ENCODE results near the gene ZNF329.

DNA sequence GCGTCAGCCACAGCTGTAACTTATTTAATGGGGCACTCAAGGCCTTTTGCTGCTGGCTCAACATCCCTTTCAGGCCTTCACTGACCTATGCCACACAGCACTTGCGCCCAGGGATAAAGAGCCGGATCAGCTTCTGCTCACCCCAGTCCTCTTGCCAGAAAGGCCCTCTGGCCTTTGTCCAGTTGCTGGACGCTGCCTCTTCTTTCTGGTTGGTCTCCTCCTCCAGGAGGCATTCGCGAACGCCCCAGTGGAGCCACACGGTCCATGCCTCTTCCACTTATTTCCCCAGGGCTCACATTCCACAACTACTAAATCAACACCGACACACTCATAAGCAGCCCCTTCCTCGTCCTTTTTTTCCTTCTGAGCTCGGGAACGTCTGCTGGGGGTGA lies 3.7 kb upstream of the ZNF329 start:
- TF ChIP-seq, protein P1, sequence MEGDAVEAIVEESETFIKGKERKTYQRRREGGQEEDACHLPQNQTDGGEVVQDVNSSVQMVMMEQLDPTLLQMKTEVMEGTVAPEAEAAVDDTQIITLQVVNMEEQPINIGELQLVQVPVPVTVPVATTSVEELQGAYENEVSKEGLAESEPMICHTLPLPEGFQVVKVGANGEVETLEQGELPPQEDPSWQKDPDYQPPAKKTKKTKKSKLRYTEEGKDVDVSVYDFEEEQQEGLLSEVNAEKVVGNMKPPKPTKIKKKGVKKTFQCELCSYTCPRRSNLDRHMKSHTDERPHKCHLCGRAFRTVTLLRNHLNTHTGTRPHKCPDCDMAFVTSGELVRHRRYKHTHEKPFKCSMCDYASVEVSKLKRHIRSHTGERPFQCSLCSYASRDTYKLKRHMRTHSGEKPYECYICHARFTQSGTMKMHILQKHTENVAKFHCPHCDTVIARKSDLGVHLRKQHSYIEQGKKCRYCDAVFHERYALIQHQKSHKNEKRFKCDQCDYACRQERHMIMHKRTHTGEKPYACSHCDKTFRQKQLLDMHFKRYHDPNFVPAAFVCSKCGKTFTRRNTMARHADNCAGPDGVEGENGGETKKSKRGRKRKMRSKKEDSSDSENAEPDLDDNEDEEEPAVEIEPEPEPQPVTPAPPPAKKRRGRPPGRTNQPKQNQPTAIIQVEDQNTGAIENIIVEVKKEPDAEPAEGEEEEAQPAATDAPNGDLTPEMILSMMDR (conservative IDR thresholded peaks at IDR 0.05; ENCODE audit: low read depth, low read length): no peak
- no peak for TF ChIP-seq EZH2 (IDR thresholded peaks at IDR 0.05; ENCODE audit: low read length, unreplicated experiment)

Measured in PC-3 (cell line).